ENCODE results near the gene INS.

Gene INS

DNA sequence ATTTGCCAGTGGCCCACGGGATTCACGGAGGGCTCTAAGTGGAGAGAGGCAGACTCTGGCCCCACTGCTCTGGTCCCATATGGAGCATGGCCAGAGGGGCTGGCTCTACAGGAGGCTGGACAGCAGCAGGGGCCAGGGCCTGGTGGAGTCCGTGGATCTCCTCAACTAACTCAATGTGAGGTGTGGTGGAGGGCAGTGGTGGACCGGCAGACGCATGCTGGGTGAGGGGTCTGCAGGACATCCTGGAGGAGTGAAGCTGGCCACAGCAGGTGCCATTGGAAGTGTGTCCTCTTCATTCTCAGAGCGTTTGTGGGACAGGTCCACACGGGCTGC is 37.4 kb downstream of the INS start:
- no peak overlapping the region for H3K4me3 ChIP-seq (ENCODE audit: low read depth, low read length)
- TF ChIP-seq, protein P1, sequence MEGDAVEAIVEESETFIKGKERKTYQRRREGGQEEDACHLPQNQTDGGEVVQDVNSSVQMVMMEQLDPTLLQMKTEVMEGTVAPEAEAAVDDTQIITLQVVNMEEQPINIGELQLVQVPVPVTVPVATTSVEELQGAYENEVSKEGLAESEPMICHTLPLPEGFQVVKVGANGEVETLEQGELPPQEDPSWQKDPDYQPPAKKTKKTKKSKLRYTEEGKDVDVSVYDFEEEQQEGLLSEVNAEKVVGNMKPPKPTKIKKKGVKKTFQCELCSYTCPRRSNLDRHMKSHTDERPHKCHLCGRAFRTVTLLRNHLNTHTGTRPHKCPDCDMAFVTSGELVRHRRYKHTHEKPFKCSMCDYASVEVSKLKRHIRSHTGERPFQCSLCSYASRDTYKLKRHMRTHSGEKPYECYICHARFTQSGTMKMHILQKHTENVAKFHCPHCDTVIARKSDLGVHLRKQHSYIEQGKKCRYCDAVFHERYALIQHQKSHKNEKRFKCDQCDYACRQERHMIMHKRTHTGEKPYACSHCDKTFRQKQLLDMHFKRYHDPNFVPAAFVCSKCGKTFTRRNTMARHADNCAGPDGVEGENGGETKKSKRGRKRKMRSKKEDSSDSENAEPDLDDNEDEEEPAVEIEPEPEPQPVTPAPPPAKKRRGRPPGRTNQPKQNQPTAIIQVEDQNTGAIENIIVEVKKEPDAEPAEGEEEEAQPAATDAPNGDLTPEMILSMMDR (IDR thresholded peaks at IDR 0.05; ENCODE audit: low read depth, low read length), result no peak

DNA sequence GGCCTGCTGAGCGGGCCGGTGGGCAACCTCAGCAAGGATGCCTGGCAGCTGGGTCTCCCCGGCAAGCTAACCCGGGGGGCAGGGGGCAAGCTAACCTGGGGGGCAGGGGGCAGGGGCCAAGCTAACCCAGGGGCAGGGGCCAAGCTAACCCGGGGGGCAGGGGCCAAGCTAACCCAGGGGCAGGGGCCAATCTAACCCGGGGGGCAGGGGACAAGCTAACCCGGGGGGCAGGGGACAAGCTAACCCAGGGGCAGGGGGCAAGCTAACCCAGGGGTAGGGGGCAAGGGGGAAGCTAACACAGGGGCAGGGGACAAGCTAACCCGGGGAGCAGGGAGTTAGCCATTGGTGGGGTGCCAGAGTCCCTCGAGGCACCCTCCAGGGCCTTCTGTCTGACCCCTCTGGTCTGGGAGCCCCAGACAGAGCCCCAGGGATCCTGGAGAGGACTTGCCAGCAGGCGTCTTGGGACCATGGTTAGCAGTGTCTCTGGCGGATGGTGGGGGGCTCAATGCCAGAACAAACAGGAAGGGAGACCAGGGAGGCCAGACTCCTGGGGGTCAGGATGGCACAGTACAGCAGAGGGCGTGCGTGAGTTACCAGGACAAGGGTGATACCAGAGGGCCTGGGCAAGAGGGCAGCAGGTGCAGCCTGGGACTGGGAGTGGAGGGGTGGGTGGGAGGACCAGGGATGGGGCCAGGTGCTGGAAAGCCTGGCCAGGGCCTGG is 37.9 kb downstream of the INS start:
- H3K4me3 ChIP-seq (ENCODE audit: low read depth, low read length), result no peak overlapping the region
- TF ChIP-seq, protein P1 (IDR thresholded peaks at IDR 0.05; ENCODE audit: low read depth, low read length), result no peak

GRCh38 chr11:2122222-2122906 is 38.6 kb downstream of the INS start:
- 0 out of 2 replicates have a peak overlapping the region, but pooled peaks have one; percentile 8 for H3K4me3 ChIP-seq (ENCODE audit: low read depth, low read length)
- TF ChIP-seq, protein P1 (IDR thresholded peaks at IDR 0.05; ENCODE audit: low read depth, low read length), result no peak

- TF ChIP-seq, protein P1 (IDR thresholded peaks at IDR 0.05; ENCODE audit: low read depth, low read length), result no peak
- no peak overlapping the region for H3K4me3 ChIP-seq (ENCODE audit: low read depth, low read length)
Observed at GRCh38 chr11:2121227-2122130, 39.5 kb downstream of the INS start.

DNA sequence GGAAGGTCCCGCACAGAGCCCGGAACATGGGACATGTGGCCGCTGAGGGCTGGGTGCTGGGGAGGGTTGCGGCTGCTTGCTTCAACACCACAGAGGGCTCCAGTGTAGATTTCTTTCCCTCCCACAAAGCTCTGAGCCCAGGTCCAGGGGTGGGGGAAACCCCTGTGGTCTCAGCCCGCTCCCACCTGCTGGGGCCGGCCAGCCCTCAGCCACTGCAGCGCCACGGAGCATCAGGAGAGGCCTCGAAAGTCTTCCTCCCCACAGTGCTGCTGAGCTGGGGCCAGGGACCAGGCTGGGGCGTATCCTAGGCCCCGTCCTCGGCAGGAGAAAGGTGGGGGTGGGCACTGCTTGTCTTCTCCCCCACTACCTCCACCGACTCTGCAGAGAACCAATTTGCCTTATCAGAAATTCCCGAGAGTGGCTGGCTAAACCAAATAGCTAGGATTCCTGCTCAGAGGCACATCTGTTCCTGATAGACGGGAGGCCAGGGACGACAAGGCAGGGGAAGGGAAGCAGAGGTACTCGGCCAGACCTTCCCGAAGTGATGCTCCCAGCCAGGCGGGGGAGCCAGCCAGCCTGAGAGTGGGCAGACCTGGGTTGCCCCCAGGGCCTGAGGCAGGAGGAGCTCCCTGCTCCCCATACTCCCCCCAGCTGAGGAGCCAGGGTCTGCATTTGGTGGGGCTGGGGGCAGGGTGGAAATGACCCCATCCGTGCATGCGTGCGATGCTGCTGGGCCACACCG is 40.5 kb downstream of the INS start:
- H3K4me3 ChIP-seq (ENCODE audit: low read depth, low read length), result no peak overlapping the region
- TF ChIP-seq, protein P1 (IDR thresholded peaks at IDR 0.05; ENCODE audit: low read depth, low read length), result no peak

DNA sequence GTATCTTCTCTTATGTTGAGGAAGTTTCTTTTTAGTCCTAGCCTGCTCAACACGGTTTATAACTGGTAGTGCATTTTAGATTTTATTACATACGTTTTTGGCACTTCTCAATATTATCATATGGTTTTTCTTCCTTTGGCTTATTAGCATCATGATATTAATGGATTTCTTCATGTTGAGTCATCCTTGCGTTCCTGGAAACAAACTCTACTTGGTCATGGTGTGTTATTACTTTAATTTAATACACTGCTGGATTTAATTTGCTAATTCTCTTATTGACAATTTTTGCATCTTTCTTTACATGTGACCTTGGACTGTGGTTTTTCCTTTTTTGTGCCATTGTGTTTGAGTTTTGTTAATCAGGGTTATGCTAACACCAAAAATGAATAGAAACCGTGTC is 42.3 kb downstream of the INS start:
- H3K4me3 ChIP-seq (ENCODE audit: low read depth, low read length), result no peak overlapping the region
- TF ChIP-seq, protein P1 (IDR thresholded peaks at IDR 0.05; ENCODE audit: low read depth, low read length), result no peak

All from WI38 (cell line).